ENCODE results near the gene ARHGAP4.

ARHGAP4 gene

GRCh38 chrX:153908219-153908860 lies 17.7 kb downstream of the ARHGAP4 start:
- no peak for DNase-seq (ENCODE audit: low read depth in 1 of 2, low spot score in 1 of 2)

- DNase-seq (ENCODE audit: low read depth in 1 of 2, low spot score in 1 of 2), result no peak
These were observed 18.6 kb downstream of the ARHGAP4 start for GRCh38 chrX:153907456-153907855.

- DNase-seq (ENCODE audit: low read depth in 1 of 2, low spot score in 1 of 2), result no peak
These were observed 19.7 kb downstream of the ARHGAP4 start for GRCh38 chrX:153906126-153906917.

GRCh38 chrX:153905481-153906095 lies 20.5 kb downstream of the ARHGAP4 start:
- DNase-seq (ENCODE audit: low read depth in 1 of 2, low spot score in 1 of 2), result no peak

GRCh38 chrX:153903991-153904957 lies 21.8 kb downstream of the ARHGAP4 start, which contains the start of gene AVPR2:
AVPR2 (plus strand) TSS chrX:153904673; CDS start chrX:153905146, 473 bp downstream.
- DNase-seq (ENCODE audit: low read depth in 1 of 2, low spot score in 1 of 2), result no peak

GRCh38 chrX:153903238-153903980 lies 22.7 kb downstream of the ARHGAP4 start:
- no peak for DNase-seq (ENCODE audit: low read depth in 1 of 2, low spot score in 1 of 2)

- DNase-seq (ENCODE audit: low read depth in 1 of 2, low spot score in 1 of 2), result no peak
These were observed 23.7 kb downstream of the ARHGAP4 start for GRCh38 chrX:153902385-153902784.

- DNase-seq (ENCODE audit: low read depth in 1 of 2, low spot score in 1 of 2), result no peak
These were observed 24.3 kb downstream of the ARHGAP4 start for GRCh38 chrX:153901753-153902140.

GRCh38 chrX:153900831-153901752 lies 25.0 kb downstream of the ARHGAP4 start:
- peak in 1 of 2 donors; percentile 32 for DNase-seq (ENCODE audit: low read depth in 1 of 2, low spot score in 1 of 2)

- no peak for DNase-seq (ENCODE audit: low read depth in 1 of 2, low spot score in 1 of 2)
These were observed 28.2 kb downstream of the ARHGAP4 start for GRCh38 chrX:153897899-153898298.

GRCh38 chrX:153889123-153889522 lies 36.9 kb downstream of the ARHGAP4 start:
- no peak for DNase-seq (ENCODE audit: low read depth in 1 of 2, low spot score in 1 of 2)

- no peak for DNase-seq (ENCODE audit: low read depth in 1 of 2, low spot score in 1 of 2)
These were observed 37.7 kb downstream of the ARHGAP4 start for GRCh38 chrX:153888344-153888743.

GRCh38 chrX:153887385-153887784 lies 38.7 kb downstream of the ARHGAP4 start:
- no peak for DNase-seq (ENCODE audit: low read depth in 1 of 2, low spot score in 1 of 2)

GRCh38 chrX:153886915-153887314 lies 39.1 kb downstream of the ARHGAP4 start:
- no peak for DNase-seq (ENCODE audit: low read depth in 1 of 2, low spot score in 1 of 2)

GRCh38 chrX:153885968-153886903 lies 39.8 kb downstream of the ARHGAP4 start, which contains the start of gene L1CAM:
L1CAM (minus strand) TSS chrX:153886173; CDS start chrX:153875836, 10,337 bp downstream.
- DNase-seq (ENCODE audit: low read depth in 1 of 2, low spot score in 1 of 2), result no peak

GRCh38 chrX:153885208-153885787 lies 40.8 kb downstream of the ARHGAP4 start:
- DNase-seq (ENCODE audit: low read depth in 1 of 2, low spot score in 1 of 2), result no peak

- no peak for DNase-seq (ENCODE audit: low read depth in 1 of 2, low spot score in 1 of 2)
These were observed 41.5 kb downstream of the ARHGAP4 start for GRCh38 chrX:153884590-153884989.

- DNase-seq (ENCODE audit: low read depth in 1 of 2, low spot score in 1 of 2), result no peak
These were observed 41.9 kb downstream of the ARHGAP4 start for GRCh38 chrX:153884136-153884535.
